HG03432 (cell line): ENCODE data around the gene NGEF.
"Not testable (repeated sequence)": the region's sequence is repeated elsewhere in the genome, so short reads cannot be mapped to it uniquely, and the experiment has no call there.

Experiments used
- ATAC-seq: cut with Tn5 transposase; IDR thresholded peaks from one replicate; pipeline ENCODE4 v1.9.1; 2021; ENCODE audit warnings: mild to moderate bottlenecking, moderate library complexity; ENCODE audit not compliant: unreplicated experiment

The NGEF gene

GRCh38 chr2:232857158-232857563 is 155.9 kb downstream of the NGEF start:
- no peak for ATAC-seq

- ATAC-seq: no peak
These were observed 159.0 kb downstream of the NGEF start for GRCh38 chr2:232854082-232854481.

- ATAC-seq: no peak
These were observed 160.4 kb downstream of the NGEF start for GRCh38 chr2:232852676-232853075.

GRCh38 chr2:232852081-232852480 is 161.0 kb downstream of the NGEF start:
- ATAC-seq: not testable (repeated sequence)

GRCh38 chr2:232850039-232850438 is 163.0 kb downstream of the NGEF start:
- no peak for ATAC-seq

- no peak for ATAC-seq
These were observed 167.0 kb downstream of the NGEF start for GRCh38 chr2:232846055-232846454.

GRCh38 chr2:232843834-232844233 is 169.2 kb downstream of the NGEF start:
- ATAC-seq: no peak

- no peak for ATAC-seq
These were observed 170.4 kb downstream of the NGEF start for GRCh38 chr2:232842689-232843088.

GRCh38 chr2:232839411-232840079 is 173.5 kb downstream of the NGEF start:
- no peak for ATAC-seq

- ATAC-seq: peak; percentile 79
These were observed 174.6 kb downstream of the NGEF start for GRCh38 chr2:232838406-232838874.

- ATAC-seq: no peak
These were observed 176.1 kb downstream of the NGEF start for GRCh38 chr2:232836934-232837333.

GRCh38 chr2:232835687-232836208 is 177.3 kb downstream of the NGEF start:
- ATAC-seq: no peak

- no peak for ATAC-seq
These were observed 179.2 kb downstream of the NGEF start for GRCh38 chr2:232833830-232834229.

GRCh38 chr2:232831496-232831895 is 181.6 kb downstream of the NGEF start:
- no peak for ATAC-seq

GRCh38 chr2:232829988-232830387 is 183.1 kb downstream of the NGEF start:
- ATAC-seq: no peak
